Measurements from ENCODE around the gene ZCCHC14. TPM values are rescaled to one million over a fixed set of nuclear protein-coding genes. Genes with fewer than 3 reads are reported as not detected.

ZCCHC14 gene
- total RNA-seq, 2 donors from 2014 or later = 24.5 to 24.6 TPM

GRCh38 chr16:87539113-87539512, 46.3 kb upstream of the ZCCHC14 start:
- intact Hi-C loops (cut with DNase I) = no loop called here
- H3K4me1 ChIP-seq = no peaks in the 10 kb centered on the region
- H3K36me3 ChIP-seq = no peaks in the 10 kb centered on the region
- TF ChIP-seq CTCF (IDR thresholded peaks at IDR 0.05) = no peak
- no peak for DNase-seq
- H3K9ac ChIP-seq (ENCODE audit: low read depth in 2 of 2, low read length in 2 of 2) = no peak overlapping the region
- no peaks in the 10 kb centered on the region for H3K27me3 ChIP-seq
- no peak overlapping the region for H3K27ac ChIP-seq
- H3K9me3 ChIP-seq = no peaks in the 10 kb centered on the region
- no peak overlapping the region for H3K4me3 ChIP-seq

GRCh38 chr16:87538594-87538993, 45.8 kb upstream of the ZCCHC14 start:
- TF ChIP-seq CTCF (IDR thresholded peaks at IDR 0.05) = no peak
- H3K27me3 ChIP-seq = no peaks in the 10 kb centered on the region
- no peak overlapping the region for H3K27ac ChIP-seq

GRCh38 chr16:87538160-87538559, 45.3 kb upstream of the ZCCHC14 start:
- no peaks in the 10 kb centered on the region for H3K4me1 ChIP-seq
- H3K27me3 ChIP-seq = no peaks in the 10 kb centered on the region
- no peak overlapping the region for H3K9ac ChIP-seq (ENCODE audit: low read depth in 2 of 2, low read length in 2 of 2)
- no peaks in the 10 kb centered on the region for H3K9me3 ChIP-seq
- DNase-seq = no peak
- intact Hi-C loops (cut with DNase I) = no loop called here
- no peak for TF ChIP-seq CTCF (IDR thresholded peaks at IDR 0.05)
- no peaks in the 10 kb centered on the region for H3K36me3 ChIP-seq
- H3K4me3 ChIP-seq = no peak overlapping the region
- H3K27ac ChIP-seq = no peak overlapping the region

More at GRCh38 chr16:87538594-87538993, 45.8 kb upstream of the ZCCHC14 start:
- no peaks in the 10 kb centered on the region for H3K9me3 ChIP-seq
- H3K9ac ChIP-seq (ENCODE audit: low read depth in 2 of 2, low read length in 2 of 2) = no peak overlapping the region
- intact Hi-C loops (cut with DNase I) = no loop called here
- no peaks in the 10 kb centered on the region for H3K4me1 ChIP-seq
- H3K4me3 ChIP-seq = no peak overlapping the region
- no peaks in the 10 kb centered on the region for H3K36me3 ChIP-seq
- no peak for DNase-seq

GRCh38 chr16:87536795-87537142, 43.9 kb upstream of the ZCCHC14 start:
- no peaks in the 10 kb centered on the region for H3K4me1 ChIP-seq
- H3K27ac ChIP-seq = no peak overlapping the region
- no peak for TF ChIP-seq CTCF (IDR thresholded peaks at IDR 0.05)
- no peaks in the 10 kb centered on the region for H3K27me3 ChIP-seq
- no peak overlapping the region for H3K4me3 ChIP-seq
- no peaks in the 10 kb centered on the region for H3K36me3 ChIP-seq
- H3K9ac ChIP-seq (ENCODE audit: low read depth in 2 of 2, low read length in 2 of 2) = no peak overlapping the region
- no peak for DNase-seq
- H3K9me3 ChIP-seq = no peaks in the 10 kb centered on the region
- intact Hi-C loops (cut with DNase I) = no loop called here

GRCh38 chr16:87535855-87536794, 43.3 kb upstream of the ZCCHC14 start:
- Histone ChIP-seq H3K4me3 (no peak overlapping the region), H3K9me3 (no peaks in the 10 kb centered on the region), H3K27me3 (no peaks in the 10 kb centered on the region), H3K36me3 (no peaks in the 10 kb centered on the region), H3K27ac (no peak overlapping the region), H3K4me1 (no peaks in the 10 kb centered on the region), H3K9ac (ENCODE audit: low read depth in 2 of 2, low read length in 2 of 2) (no peak overlapping the region)
- intact Hi-C loops (cut with DNase I) = no loop called here
- TF ChIP-seq CTCF (IDR thresholded peaks at IDR 0.05) = no peak
- DNase-seq = no peak

Data from colonic mucosa (tissue), 4 donors.